OCI-M1 (cell line): Measurements from ENCODE around the gene RGS7.
"Not testable (repeated sequence)": the region's sequence is repeated elsewhere in the genome, so short reads cannot be mapped to it uniquely, and the experiment has no call there.

Experiments
- DNase-seq: peaks from one replicate; lab custom pipeline; 2025; lab: John Stamatoyannopoulos, UW

RGS7 gene

GRCh38 chr1:240914506-240914905 lies 442.5 kb downstream of the RGS7 start:
- DNase-seq: no peak

DNA sequence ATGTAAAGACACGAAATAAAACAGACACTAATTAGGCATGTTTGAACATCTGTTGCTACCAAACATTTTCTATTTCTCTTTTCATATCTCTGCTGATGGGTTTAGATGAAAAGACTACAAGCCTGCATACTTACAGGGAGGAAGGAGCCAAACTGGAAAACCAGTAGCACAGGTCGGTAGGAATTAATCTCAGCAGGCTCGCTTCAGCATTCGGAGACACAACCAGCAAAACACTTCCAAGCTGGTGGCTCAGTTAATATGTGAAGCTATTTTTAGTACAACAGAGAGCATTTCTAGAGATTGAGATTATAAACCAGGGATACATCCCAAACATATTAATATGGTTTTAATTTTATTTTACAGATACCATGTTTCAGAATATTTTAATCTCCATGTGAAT lies 444.2 kb downstream of the RGS7 start:
- DNase-seq: no peak

GRCh38 chr1:240909701-240910457 lies 447.1 kb downstream of the RGS7 start:
- DNase-seq: no peak

DNA sequence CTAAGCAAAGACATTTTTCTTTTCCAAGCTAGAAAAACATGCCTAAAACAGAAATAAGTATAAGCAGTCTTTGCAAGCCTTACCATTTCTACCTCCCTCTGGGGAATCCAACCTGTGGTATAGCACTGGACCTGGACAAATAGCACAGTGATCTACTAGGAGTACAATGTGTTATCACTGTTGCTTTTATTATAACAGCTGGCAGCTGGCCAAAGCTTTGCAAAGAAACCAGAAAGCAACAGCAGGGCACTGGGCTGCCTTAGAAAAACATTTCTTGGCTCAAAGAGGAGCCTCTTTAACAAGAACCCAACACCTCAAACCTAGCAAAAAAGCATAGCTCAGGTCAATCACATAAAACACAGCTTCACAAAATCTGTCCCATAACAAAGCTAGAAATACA lies 450.5 kb downstream of the RGS7 start:
- DNase-seq: no peak

DNA sequence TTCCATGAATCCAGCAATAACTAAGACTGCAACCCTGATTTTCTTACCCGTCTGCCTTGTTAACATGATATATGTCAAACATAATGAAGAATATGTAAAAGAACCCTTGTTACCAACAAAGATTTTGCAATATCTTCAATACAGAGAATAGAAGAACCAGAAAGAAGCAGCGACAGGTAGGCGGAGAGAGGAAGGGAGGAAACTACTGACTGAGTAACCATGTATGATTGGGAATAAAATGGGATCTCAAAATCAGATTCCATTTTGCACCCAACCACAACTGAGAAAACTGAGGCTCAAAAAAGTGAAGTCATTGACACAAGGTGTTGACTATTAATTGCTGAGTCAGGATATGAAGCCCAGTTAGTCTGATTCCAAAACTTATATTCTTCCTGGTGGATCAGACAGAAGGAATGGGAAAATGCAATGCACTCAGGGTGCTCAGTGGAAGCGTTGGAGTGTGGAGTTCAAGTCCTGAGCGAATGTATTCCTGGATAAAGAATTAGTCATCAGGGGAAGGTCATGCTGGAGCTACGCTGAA lies 451.7 kb downstream of the RGS7 start:
- no peak for DNase-seq

DNA sequence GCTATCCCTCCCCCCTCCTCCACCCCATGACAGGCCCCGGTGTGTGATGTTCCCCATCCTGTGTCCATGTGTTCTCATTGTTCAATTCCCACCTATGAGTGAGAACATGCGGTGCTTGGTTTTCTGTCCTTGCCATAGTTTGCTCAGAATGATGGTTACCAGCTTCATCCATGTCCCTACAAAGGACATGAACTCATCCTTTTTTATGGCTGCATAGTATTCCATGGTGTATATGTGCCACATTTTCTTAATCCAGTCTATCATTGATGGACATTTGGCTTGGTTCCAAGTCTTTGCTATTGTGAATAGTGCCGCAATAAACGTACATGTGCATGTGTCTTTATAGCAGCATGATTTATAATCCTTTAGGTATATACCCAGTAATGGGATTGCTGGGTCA lies 461.6 kb downstream of the RGS7 start:
- not testable (repeated sequence) for DNase-seq

GRCh38 chr1:240888787-240889048 lies 468.3 kb downstream of the RGS7 start:
- DNase-seq: no peak

GRCh38 chr1:240888039-240888786 lies 468.8 kb downstream of the RGS7 start:
- DNase-seq: peak; percentile 49

GRCh38 chr1:240883490-240883889 lies 473.5 kb downstream of the RGS7 start:
- DNase-seq: no peak

DNA sequence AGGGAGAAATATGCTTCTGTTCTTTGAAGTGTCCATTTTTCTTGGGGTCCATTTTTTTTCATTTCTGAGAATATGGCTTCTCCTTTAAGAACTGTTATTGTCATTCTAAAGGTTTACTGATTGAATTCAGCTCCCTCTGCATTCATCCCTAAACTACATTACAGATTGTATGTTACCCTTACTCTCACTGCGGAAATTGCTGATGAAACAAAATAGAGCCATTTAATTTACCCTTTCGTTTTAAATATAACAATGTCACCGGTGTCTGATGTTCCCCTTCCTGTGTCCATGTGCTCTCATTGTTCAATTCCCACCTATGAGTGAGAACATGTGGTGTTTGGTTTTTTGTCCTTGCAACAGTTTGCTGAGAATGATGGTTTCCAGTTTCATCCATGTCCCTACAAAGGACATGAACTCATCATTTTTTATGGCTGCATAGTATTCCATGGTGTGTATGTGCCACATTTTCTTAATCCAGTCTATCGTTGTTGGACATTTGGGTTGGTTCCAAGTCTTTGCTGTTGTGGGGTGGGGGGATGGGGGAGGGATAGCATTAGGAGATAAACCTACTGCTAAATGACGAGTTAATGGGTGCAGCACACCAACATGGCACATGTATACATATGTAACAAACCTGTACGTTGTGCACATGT lies 474.2 kb downstream of the RGS7 start:
- DNase-seq: not testable (repeated sequence)

DNA sequence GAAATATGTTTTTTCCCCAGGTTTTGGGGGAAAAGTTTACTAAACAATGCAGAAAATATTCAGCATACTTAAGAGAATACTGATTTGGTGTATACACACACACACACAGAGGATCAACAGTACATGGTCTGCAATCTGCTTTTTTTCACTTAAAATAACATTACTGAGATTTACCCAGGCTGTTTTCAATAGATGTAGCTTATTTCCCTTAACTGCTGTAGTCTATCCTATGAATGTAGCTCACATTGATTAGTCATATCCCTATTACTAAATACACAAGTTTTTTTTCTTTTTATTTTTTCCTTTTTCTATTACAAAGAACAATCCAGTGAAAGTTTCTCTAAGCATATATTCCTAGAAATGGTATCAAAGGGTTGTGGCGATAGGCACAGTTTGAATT lies 478.4 kb downstream of the RGS7 start:
- no peak for DNase-seq

DNA sequence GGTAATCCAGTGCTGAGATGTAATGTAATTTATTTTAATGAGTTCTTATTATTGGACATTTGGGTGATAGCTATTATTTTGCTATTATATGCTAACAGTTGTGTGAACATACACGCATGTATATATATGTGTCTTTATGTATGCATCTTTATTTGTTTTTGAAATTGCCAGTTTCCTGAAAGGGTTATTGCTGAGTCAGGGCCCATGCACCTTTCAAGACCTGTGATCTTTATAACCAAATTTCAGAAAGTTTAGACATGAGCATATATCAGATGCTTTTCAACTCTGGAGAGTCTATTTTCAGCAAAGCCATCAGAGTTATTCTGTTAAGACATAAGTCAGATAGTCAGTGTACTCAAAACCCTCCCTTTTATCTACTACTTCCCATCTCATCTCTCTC lies 479.4 kb downstream of the RGS7 start:
- DNase-seq: no peak

- no peak for DNase-seq
Measured at GRCh38 chr1:240876071-240876470, 480.9 kb downstream of the RGS7 start.

GRCh38 chr1:240869071-240869470 lies 487.9 kb downstream of the RGS7 start:
- DNase-seq: no peak

GRCh38 chr1:240866724-240867123 lies 490.3 kb downstream of the RGS7 start:
- no peak for DNase-seq

DNA sequence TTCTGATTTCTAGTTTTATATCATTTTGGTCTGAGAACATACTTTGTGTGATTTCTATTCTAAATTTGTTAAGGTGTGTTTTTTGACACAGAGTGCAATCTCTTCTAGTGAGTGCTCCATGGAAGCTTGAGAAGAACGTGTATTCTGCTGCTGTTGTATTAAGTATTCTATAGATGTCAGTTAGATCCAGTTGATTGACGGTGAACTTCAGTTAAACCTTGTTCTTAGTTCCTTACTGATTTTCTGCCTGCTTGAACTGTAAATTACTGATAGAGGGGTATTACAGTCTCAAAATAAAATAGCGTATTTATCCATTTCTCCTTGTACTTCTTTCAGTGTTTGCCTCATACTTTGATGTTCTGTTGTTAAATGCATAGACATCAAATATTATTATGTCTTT lies 497.0 kb downstream of the RGS7 start:
- no peak for DNase-seq

- DNase-seq: no peak
Measured at GRCh38 chr1:240854367-240854766, 502.6 kb downstream of the RGS7 start.

DNA sequence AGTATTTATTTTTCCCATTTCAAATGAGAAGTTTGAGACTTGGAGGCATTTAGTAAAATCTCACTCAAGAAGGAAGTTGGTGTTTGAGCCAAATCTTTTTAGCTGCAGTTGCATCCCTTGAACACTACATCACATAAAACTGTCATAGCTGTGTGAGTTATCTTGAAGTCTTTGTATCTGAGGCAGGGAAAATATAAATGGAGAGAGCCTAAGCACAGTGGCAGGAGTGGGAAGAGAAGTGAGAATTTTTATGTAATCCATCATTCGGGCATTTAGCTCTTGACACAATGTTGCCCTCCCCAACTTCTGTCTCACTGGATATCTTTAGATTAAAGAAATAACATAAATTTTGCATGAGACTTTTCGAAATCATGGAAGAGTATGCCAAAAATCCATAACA lies 509.7 kb downstream of the RGS7 start:
- DNase-seq: no peak

- no peak for DNase-seq
Measured at GRCh38 chr1:240844486-240844885, 512.5 kb downstream of the RGS7 start.

DNA sequence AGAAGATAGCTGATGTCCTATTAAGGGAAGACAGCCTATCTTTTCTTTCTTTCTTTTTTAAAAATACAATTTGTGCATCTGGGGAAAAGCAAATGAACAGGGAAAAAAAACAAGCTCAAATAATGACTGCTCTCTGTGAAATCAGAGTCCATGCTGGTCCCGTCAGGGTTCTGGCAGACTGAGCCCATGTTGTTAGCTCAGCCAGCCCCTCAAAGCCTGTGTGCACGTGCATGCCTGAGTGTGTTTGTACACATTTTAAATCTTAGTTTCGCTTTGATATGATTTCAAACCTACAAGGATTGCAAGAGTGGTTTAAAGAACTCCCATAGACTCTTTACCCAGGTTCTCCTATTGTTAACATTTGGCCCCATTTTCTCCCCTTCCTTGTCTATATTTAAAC lies 513.2 kb downstream of the RGS7 start:
- no peak for DNase-seq

DNA sequence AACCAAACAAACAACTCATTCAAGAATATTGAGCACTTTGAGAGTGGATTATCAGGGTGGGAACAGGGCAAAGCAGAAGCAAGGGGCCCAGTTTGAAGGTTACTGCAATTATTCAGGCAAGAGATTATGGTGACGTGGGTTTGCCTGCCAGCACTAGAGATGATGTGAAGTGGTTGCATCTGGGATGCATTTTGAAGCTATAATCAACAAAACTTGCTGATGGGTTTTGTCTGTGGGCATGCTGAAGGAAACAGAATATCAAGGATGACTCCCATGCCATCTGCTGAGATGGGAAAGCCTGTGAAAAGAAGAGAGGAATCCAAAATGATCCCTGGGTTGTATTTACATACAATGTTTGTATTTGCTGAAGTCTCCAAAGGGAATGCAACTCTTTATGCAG lies 520.7 kb downstream of the RGS7 start:
- DNase-seq: no peak

DNA sequence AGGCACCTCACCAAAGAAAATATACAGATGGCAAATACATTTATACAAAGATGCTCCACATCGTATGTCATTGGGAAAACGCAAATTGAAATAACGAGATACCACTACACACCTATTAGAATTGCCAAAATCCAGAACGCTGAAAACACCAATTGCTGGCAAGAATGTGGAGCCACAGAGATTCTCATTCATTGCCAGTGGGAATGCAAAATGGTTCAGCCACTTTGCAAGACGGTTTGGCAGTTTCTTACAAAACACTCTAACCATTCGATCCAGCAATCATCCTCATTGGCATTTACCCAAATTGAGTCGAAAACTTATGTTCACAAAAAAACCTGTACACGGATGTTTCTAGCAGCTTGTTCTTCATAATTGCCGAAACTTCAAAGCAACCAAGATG lies 521.7 kb downstream of the RGS7 start:
- DNase-seq: no peak

DNA sequence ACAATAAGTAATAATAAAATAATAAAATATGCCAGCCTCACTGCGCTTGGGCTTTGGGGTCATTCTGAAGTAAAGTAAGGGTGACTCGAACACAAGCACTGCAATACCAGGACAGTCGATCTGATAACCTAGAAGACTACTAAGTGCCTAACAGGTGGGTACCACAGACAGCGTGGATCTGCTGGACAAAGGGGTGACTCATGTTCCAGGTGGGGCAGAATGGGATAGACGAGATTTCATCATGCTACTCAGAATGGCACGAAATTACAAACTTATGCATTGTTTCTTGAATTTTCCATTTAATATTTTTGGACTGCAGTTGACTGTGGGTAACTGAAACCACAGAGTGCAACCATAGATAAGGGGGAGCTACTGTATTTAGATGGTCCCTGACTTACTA lies 523.9 kb downstream of the RGS7 start:
- DNase-seq: no peak
